AG08396 (cell line): ENCODE measurements around the gene SPAG17.

ENCODE experiments used
- DNase-seq: peaks from one replicate; pipeline ENCODE4 v3.0.0; 2012; ENCODE audit warnings: low spot score, mixed read lengths

Gene SPAG17

GRCh38 chr1:118160806-118161205, 24.2 kb downstream of the SPAG17 start:
- DNase-seq: no peak

GRCh38 chr1:118159569-118159968, 25.5 kb downstream of the SPAG17 start:
- no peak for DNase-seq

- DNase-seq: peak; percentile 57
Observed at GRCh38 chr1:118158924-118159323, 26.1 kb downstream of the SPAG17 start.

GRCh38 chr1:118157506-118157905, 27.5 kb downstream of the SPAG17 start:
- no peak for DNase-seq

GRCh38 chr1:118155106-118155505, 29.9 kb downstream of the SPAG17 start:
- DNase-seq: no peak

- no peak for DNase-seq
Observed at GRCh38 chr1:118154220-118154619, 30.8 kb downstream of the SPAG17 start.

- no peak for DNase-seq
Observed at GRCh38 chr1:118151312-118151937, 33.6 kb downstream of the SPAG17 start.

GRCh38 chr1:118149799-118150198, 35.2 kb downstream of the SPAG17 start:
- DNase-seq: no peak

GRCh38 chr1:118148034-118148433, 37.0 kb downstream of the SPAG17 start:
- no peak for DNase-seq

- peak; percentile 45 for DNase-seq
Observed at GRCh38 chr1:118147522-118147921, 37.5 kb downstream of the SPAG17 start.

GRCh38 chr1:118145721-118146120, 39.3 kb downstream of the SPAG17 start:
- DNase-seq: no peak

GRCh38 chr1:118144684-118145083, 40.3 kb downstream of the SPAG17 start:
- DNase-seq: no peak

- no peak for DNase-seq
Observed at GRCh38 chr1:118143831-118144230, 41.2 kb downstream of the SPAG17 start.

- no peak for DNase-seq
Observed at GRCh38 chr1:118143121-118143520, 41.9 kb downstream of the SPAG17 start.

GRCh38 chr1:118142546-118142945, 42.5 kb downstream of the SPAG17 start:
- DNase-seq: no peak

GRCh38 chr1:118137900-118138299, 47.1 kb downstream of the SPAG17 start:
- DNase-seq: no peak

- peak; percentile 51 for DNase-seq
Observed at GRCh38 chr1:118136187-118136941, 48.7 kb downstream of the SPAG17 start.

- no peak for DNase-seq
Observed at GRCh38 chr1:118132000-118132399, 53.0 kb downstream of the SPAG17 start.

- no peak for DNase-seq
Observed at GRCh38 chr1:118128761-118129160, 56.3 kb downstream of the SPAG17 start.

GRCh38 chr1:118124064-118124463, 61.0 kb downstream of the SPAG17 start:
- no peak for DNase-seq

- no peak for DNase-seq
Observed at GRCh38 chr1:118123116-118123839, 61.8 kb downstream of the SPAG17 start.

- DNase-seq: no peak
Observed at GRCh38 chr1:118122234-118123004, 62.6 kb downstream of the SPAG17 start.
